Measurements from ENCODE around the gene SLX4IP.

DNA sequence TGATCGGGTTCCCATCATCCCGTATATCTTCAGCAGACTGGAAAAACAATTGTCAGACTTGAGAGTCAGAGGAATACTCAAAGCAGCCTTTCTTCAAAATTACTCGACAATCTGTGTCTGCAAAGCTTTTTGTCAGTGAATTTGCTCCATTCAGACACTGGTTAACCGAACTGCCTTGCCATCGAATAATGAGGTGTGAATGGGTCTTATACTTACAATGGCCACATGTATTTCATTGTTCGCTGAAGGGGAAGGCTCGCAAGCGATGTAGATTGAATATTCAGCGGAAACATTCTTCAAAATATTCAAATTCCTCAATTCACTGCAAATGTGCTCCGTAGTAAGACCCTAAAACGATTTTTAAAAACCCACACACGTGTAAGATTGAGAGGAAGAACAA is 205.8 kb downstream of the SLX4IP start:
- TF ChIP-seq EP300 (IDR thresholded peaks at IDR 0.05; ENCODE audit: borderline replicate concordance) (no peak), CEBPB (IDR thresholded peaks at IDR 0.05) (no peak), CREB1 (IDR thresholded peaks at IDR 0.05; ENCODE audit: low read depth) (no peak), TAF1 (IDR thresholded peaks at IDR 0.05; ENCODE audit: low read depth) (no peak), RAD21 (IDR thresholded peaks at IDR 0.05; ENCODE audit: low read depth) (no peak), NFIC (IDR thresholded peaks at IDR 0.05) (no peak), YY1 (IDR thresholded peaks at IDR 0.05; ENCODE audit: low read depth) (no peak), TCF12 (IDR thresholded peaks at IDR 0.05; ENCODE audit: low read depth) (no peak), ZBTB7A (IDR thresholded peaks at IDR 0.05; ENCODE audit: low read depth) (no peak), FOXM1 (IDR thresholded peaks at IDR 0.05; ENCODE audit: borderline replicate concordance, low read depth) (no peak)
- TF ChIP-seq, protein P1, sequence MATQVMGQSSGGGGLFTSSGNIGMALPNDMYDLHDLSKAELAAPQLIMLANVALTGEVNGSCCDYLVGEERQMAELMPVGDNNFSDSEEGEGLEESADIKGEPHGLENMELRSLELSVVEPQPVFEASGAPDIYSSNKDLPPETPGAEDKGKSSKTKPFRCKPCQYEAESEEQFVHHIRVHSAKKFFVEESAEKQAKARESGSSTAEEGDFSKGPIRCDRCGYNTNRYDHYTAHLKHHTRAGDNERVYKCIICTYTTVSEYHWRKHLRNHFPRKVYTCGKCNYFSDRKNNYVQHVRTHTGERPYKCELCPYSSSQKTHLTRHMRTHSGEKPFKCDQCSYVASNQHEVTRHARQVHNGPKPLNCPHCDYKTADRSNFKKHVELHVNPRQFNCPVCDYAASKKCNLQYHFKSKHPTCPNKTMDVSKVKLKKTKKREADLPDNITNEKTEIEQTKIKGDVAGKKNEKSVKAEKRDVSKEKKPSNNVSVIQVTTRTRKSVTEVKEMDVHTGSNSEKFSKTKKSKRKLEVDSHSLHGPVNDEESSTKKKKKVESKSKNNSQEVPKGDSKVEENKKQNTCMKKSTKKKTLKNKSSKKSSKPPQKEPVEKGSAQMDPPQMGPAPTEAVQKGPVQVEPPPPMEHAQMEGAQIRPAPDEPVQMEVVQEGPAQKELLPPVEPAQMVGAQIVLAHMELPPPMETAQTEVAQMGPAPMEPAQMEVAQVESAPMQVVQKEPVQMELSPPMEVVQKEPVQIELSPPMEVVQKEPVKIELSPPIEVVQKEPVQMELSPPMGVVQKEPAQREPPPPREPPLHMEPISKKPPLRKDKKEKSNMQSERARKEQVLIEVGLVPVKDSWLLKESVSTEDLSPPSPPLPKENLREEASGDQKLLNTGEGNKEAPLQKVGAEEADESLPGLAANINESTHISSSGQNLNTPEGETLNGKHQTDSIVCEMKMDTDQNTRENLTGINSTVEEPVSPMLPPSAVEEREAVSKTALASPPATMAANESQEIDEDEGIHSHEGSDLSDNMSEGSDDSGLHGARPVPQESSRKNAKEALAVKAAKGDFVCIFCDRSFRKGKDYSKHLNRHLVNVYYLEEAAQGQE (IDR thresholded peaks at IDR 0.05; ENCODE audit: low read depth) = no peak
- TF ChIP-seq, protein P2, sequence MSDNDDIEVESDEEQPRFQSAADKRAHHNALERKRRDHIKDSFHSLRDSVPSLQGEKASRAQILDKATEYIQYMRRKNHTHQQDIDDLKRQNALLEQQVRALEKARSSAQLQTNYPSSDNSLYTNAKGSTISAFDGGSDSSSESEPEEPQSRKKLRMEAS (IDR thresholded peaks at IDR 0.05) = no peak
- TF ChIP-seq, protein P3, sequence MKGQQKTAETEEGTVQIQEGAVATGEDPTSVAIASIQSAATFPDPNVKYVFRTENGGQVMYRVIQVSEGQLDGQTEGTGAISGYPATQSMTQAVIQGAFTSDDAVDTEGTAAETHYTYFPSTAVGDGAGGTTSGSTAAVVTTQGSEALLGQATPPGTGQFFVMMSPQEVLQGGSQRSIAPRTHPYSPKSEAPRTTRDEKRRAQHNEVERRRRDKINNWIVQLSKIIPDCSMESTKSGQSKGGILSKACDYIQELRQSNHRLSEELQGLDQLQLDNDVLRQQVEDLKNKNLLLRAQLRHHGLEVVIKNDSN (IDR thresholded peaks at IDR 0.05) = no peak
